Right kidney (tissue), 1 donor: ENCODE results near the gene TNFRSF14.
A peak's percentile ranks its signal among the peaks of the same experiment; 100 is the strongest.

Experiments
- DNase-seq: peaks from one replicate; pipeline ENCODE4 v3.0.0-alpha.2; 2016

The TNFRSF14 gene

DNA sequence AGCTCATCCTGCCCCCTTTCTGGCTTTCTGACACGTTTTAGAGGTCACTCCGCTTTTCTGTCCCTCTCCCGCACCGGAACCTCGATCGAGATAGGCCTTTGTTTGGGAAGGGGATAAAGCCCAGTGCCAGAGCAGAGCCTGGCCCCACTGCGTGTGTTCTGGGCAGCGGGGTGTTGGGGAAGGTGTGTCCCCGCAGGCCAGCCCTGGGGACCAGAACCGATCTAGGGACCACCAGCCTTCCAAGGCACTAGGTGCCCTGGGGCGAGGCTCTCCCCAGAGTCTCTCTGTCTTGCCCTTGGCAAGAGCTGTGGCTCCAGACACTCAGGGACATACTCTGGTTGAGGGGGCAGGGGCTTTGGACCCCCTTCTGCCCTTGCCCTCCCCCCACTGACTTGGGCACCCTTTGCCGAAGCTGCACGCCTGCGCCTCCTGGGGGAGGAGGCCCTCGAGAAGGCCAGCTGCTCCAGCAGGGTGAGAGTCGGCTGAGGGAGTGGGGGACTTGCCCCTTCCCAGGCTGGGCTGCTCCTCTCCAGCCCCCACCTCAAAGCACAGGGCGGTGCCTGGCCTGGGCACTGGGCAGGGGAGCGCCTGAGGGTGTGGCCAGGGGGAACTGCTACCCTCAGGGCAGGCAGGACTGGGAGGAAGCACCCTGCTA lies 46.8 kb downstream of the TNFRSF14 start:
- no peak for DNase-seq

GRCh38 chr1:2603521-2604155 lies 47.5 kb downstream of the TNFRSF14 start:
- no peak for DNase-seq

GRCh38 chr1:2604156-2604843 lies 48.1 kb downstream of the TNFRSF14 start:
- DNase-seq = no peak

GRCh38 chr1:2604844-2605508 lies 48.8 kb downstream of the TNFRSF14 start:
- no peak for DNase-seq

DNA sequence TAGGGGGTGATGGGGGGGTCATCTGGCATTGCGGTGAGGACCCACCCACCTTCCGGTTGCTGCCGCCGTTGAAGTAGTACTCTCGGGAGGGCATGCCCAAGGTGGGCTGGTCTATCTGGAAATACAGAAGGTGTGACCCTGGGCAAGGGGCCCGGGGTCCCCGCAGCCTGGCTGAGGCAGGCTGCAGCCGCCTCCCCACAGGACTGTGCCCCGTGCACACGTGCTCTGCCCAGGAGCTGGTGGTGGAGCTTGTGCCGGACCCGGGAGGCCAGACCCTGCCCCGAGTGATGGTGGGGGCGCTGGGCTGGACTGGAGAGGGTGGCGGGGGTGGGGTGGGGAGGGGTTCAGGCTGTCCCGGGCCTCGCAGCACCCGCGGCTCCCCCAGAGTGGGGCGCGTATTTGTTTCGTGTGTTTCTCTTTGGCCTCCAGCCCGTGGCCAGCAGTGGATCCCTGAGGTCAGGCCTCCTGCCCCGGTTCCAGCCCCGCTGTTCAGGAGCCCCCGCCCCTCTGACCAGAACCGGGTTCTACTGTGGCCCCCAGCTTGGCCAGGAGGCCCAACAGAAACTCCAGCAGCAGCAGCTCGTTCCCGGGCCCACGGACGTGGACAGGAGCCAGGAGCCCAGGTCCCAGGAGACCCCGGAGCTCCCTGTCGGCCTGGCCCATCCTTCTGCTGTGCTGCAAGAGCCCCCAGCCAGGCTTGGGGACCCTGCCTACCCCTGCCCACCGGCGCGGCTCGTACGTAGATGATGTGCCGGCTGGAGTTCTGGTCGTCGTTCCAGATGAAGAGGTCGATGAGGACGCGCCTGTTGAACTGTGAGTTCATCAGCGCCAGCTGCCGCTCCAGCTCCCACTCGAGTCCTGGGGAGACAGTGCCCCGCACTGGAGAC lies 49.6 kb downstream of the TNFRSF14 start:
- DNase-seq = no peak

DNA sequence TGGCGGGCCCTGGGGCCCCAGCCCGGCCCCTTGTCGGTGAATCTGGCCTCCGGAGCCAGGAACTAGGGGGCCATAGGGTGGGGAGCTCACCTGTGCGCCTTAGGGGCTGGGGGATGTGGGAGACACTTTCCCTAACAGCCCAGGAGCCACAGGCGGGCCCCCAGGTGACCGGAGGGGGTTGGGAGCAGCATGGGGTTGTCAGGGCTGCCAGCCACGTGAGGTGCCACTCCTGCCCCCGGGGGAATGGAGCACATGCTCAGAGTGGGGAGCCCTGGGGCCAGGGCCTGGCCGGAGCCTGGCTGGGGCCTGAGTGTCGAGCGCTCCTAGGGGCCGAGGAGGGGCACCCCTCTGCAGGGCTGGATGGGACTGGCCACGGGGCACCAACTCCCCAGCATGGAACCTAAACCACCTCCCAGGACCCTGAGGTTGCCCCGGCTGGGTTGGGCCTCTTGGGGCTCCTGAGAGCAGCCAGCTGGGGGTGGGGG lies 50.3 kb downstream of the TNFRSF14 start:
- DNase-seq = no peak

DNA sequence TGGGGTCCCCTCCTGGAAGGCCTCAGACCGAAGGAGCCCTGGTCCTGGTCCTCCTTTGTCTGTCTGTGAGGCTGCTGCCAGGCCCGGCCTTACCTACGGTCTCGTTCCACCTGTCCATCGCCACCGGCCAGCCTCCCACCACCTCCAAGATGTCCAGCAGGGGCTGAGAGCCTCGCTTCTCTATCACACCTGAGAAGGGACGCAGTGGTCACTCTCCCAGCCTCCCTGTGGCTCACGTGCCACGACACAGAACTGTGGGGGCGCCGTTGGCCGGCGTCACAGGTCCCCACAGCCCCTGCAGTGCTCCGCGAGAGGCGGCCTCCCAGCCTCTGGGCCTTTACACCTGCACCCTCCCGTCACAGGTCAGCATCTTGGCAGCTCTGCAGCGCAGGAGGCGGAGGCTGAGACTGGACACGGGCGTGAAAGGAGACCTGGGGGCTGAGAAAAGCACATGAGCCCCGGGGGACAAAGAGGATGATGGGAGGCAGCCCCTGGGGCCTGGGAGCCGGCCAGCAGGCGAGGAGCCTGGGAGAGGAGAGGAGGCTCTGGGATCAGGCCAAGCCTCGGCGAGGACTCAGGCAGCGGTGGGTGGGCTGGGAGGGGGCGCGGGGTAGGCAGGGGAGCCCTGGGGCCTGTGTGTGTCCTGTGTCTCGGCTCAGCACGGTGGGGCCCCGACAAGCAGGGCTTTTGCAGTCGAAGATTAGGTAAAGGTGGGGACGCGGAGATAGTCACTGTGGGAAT lies 50.9 kb downstream of the TNFRSF14 start:
- no peak for DNase-seq

DNA sequence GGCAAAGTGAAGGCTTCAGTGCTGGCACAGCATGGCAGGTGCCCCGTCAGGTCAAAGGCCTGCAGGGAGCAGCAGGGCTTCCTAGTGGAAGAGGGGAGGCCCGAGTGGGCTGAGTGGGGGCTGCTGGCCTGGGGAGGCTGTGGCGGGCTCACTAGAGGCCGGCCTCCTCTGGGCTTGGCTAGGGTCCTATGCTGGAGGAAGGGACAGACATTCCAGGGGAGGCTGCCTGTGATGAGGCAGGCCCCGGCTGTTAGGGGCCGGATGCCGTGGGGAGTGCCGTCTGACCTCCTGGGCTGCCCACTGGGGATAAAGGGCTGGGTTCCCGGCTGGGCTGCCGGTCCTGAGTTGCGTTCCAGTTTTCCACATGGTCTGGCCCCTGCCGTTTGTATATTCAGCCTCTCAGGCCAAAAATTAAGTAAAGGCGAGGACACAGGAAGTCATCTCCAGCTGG lies 51.5 kb downstream of the TNFRSF14 start:
- no peak for DNase-seq

DNA sequence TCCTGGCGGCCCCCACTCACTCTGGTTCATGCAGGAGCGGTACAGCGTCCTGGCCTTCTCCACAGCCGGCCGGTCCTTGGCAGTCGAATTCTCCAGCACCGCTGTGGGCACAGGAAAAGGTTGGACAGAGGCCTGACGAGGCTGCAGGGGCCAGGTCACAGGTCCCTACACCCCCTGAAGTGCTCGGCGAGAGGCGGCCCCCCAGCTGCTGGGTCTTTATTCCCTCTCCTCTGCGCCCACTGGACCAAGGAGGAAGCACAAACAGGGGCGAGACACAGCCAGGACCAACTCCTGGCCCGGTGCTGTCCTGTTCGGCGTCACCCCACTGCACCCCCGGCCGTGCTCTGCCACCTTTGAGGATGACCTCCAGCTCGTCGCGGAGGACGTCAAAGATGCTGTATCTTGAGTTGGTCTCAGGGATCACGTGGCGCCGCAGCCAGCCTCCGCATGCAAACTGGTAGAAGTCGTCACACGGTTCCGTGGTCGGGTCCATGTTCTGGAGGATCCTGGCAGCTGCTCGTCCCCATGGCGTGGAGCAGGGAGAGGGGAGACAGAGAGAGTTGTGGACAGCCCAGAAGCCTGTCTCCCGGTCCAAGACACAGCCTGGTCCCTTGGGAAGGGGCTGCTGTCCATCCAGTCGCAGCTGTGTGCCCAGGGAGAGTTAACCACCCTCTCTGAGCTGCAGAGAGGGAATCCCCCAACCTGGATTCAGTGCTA lies 53.3 kb downstream of the TNFRSF14 start:
- no peak for DNase-seq

DNA sequence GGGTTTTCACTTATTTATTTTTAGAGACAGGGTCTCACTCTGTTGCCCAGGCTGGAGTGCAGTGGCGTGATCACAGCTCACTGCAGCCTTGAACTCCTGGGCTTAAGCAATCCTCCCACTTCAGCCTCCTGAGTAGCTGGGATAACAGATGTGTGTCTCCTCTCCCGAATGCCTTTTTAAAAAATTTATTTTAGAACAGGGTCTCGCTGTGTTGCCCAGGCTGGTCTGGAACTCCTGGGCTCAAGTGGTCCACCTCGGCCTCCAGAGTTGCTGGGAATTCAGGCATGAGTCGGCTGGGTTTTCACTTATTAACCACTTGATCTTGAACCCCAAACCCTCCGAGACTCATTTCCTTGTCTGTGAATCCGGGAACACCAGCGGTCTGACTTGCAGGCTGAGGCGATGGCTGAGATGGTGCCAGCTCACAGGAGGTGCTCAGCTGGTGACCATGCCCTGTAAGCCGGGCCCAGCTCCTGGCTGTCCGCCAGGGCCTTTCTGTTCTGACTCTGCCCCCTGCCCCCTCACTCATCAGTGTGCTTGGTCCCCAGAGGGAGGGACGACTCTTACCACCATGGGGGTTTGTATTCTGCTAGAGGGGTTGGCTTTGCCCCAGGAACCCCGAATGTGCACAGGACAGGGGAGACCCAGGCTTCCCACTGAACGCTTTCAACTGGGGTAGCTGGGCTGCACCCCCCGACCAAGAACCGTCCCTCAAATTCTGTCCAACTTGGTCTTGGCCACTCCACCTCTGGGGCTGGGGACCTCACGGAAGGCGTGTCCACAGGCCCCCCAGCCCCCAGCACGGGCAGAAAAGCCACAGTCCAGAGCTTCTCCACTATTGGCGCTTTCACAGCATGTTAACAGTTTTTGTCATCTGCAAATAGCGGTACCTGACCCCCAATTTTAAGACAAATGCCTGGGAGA lies 54.1 kb downstream of the TNFRSF14 start:
- no peak for DNase-seq

DNA sequence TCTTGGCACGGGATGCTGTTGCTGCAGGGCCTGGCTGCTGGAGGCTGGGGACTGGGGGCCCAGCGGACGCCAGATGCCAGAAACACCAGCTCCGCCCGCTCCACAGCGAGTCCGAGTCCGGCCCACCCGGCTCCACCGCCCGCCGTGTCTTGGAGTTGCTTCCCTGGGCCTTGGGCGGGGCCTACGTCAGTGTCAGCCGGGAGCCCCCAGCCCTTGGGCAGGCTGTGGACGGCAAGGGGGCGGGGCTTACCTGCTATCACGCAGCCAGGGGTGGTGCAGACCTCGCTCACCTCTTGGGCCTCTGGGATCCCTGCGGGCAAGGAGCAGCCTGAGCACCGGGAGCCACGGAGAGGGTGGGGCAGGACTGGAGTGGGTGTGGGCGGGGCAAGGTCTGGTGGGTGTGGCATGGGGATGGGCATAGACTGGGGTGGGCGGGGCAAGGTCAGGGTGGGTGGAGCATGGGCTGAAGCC lies 54.9 kb downstream of the TNFRSF14 start:
- peak; percentile 44 for DNase-seq

- no peak for DNase-seq
Measured at GRCh38 chr1:2611621-2612437, 55.7 kb downstream of the TNFRSF14 start.

GRCh38 chr1:2612591-2613365 lies 56.6 kb downstream of the TNFRSF14 start:
- no peak for DNase-seq
